HEK293 (cell line): ENCODE data around the gene KLF7.

ENCODE experiments used
- CTCF ChIA-PET: fragments of 350-600 bp; formaldehyde crosslinking; extraction: SDS; loops from one replicate; lab custom pipeline; 2021; ENCODE audit warnings: antibody characterized with exemption; lab: Yijun Ruan, JAX
- POLR2A ChIA-PET: fragments of 300-600 bp; formaldehyde crosslinking; extraction: SDS; loops from one replicate; lab custom pipeline; 2020; ENCODE audit warnings: antibody characterized with exemption, inconsistent platforms; lab: Yijun Ruan, JAX
- H3K27ac ChIP-seq: fragments of 200-500 bp; sonication (Bioruptor generic); 2 replicates; pipeline ENCODE4 v1.5.1; 2014; ENCODE audit warnings: low read depth, low read length, control low read depth, inconsistent platforms; ENCODE audit errors: extremely low read depth
- H3K36me3 ChIP-seq, 2 experiments: fragments of 200-500 bp in 1 of 2; sonication (Bioruptor generic) in 1 of 2; 1 replicate in 1 of 2; 2 replicates in 1 of 2; pipeline ENCODE4 v1.5.1; 2014 to 2017; ENCODE audit warnings: inconsistent platforms in 2 of 2, low read length in 2 of 2; ENCODE audit not compliant: control insufficient read depth in 2 of 2, insufficient read depth in 1 of 2
- H3K4me1 ChIP-seq: fragments of 200-500 bp; sonication (Bioruptor generic); 2 replicates; pipeline ENCODE4 v1.5.1; 2014; ENCODE audit warnings: mild to moderate bottlenecking, low read length, inconsistent platforms; ENCODE audit not compliant: control insufficient read depth, insufficient read depth
- H3K4me3 ChIP-seq: 2 replicates; pipeline ENCODE4 v1.5.1; 2011; ENCODE audit warnings: low read depth, mild to moderate bottlenecking, control low read depth, low read length, moderate library complexity
- H3K9me3 ChIP-seq: fragments of 200-500 bp; sonication (Bioruptor generic); 2 replicates; pipeline ENCODE4 v1.5.1; 2014; ENCODE audit warnings: low read depth, low read length, inconsistent platforms; ENCODE audit not compliant: control insufficient read depth, insufficient read depth
- KLF10 ChIP-seq: fragments of 450-650 bp; IDR thresholded peaks from 2 replicates; pipeline ENCODE4 v1.5.1; 2018; ENCODE audit warnings: missing biosample characterization, mild to moderate bottlenecking, missing genetic modification characterization
- KLF8 ChIP-seq: fragments of 450-650 bp; formaldehyde crosslinking; IDR thresholded peaks from 2 replicates; pipeline ENCODE4 v1.5.1; 2016; ENCODE audit warnings: missing biosample characterization, missing genetic modification characterization
- YY1 ChIP-seq: fragments of 450-650 bp; formaldehyde crosslinking; IDR thresholded peaks from 2 replicates; pipeline ENCODE4 v1.5.1; 2018; ENCODE audit warnings: missing biosample characterization, missing genetic modification characterization
- ZNF155 ChIP-seq: fragments of 450-650 bp; formaldehyde crosslinking; IDR thresholded peaks from 2 replicates; pipeline ENCODE4 v1.5.1; 2016; ENCODE audit warnings: missing biosample characterization, missing genetic modification characterization
- ZNF335 ChIP-seq: fragments of 450-650 bp; formaldehyde crosslinking; conservative IDR thresholded peaks from 2 replicates; pipeline ENCODE4 v1.5.1; 2016; ENCODE audit warnings: missing biosample characterization, missing genetic modification characterization
- TF ChIP-seq, protein P1 (sequence below): fragments of 450-650 bp; formaldehyde crosslinking; IDR thresholded peaks from 2 replicates; pipeline ENCODE4 v1.5.1; 2016; ENCODE audit warnings: missing biosample characterization, missing genetic modification characterization
- TF ChIP-seq, protein P2 (sequence below): fragments of 450-650 bp; formaldehyde crosslinking; IDR thresholded peaks from 2 replicates; pipeline ENCODE4 v1.5.0; 2017; ENCODE audit warnings: missing biosample characterization, missing genetic modification characterization, borderline replicate concordance
- TF ChIP-seq, protein P3 (sequence below): fragments of 450-650 bp; formaldehyde crosslinking; IDR thresholded peaks from 2 replicates; pipeline ENCODE4 v1.5.1; 2016; ENCODE audit warnings: missing biosample characterization, missing genetic modification characterization
- TF ChIP-seq, protein P4 (sequence below): fragments of 450-650 bp; formaldehyde crosslinking; IDR thresholded peaks from 2 replicates; pipeline ENCODE4 v1.5.1; 2016; ENCODE audit warnings: missing biosample characterization, missing genetic modification characterization
- TF ChIP-seq, protein P5 (sequence below): fragments of 450-650 bp; formaldehyde crosslinking; IDR thresholded peaks from 2 replicates; pipeline ENCODE4 v1.5.1; 2016; ENCODE audit warnings: missing biosample characterization, missing genetic modification characterization
- TF ChIP-seq, protein P6 (sequence below): sonication (generic); formaldehyde crosslinking; IDR thresholded peaks from 2 replicates; pipeline ENCODE4 v1.8.1; 2022; ENCODE audit warnings: mild to moderate bottlenecking, moderate library complexity, missing genetic modification reagents
- TF ChIP-seq, protein P7 (sequence below): fragments of 450-650 bp; formaldehyde crosslinking; conservative IDR thresholded peaks from 2 replicates; pipeline ENCODE4 v1.5.1; 2016; ENCODE audit warnings: low read depth, missing biosample characterization, missing genetic modification characterization

The KLF7 gene

DNA sequence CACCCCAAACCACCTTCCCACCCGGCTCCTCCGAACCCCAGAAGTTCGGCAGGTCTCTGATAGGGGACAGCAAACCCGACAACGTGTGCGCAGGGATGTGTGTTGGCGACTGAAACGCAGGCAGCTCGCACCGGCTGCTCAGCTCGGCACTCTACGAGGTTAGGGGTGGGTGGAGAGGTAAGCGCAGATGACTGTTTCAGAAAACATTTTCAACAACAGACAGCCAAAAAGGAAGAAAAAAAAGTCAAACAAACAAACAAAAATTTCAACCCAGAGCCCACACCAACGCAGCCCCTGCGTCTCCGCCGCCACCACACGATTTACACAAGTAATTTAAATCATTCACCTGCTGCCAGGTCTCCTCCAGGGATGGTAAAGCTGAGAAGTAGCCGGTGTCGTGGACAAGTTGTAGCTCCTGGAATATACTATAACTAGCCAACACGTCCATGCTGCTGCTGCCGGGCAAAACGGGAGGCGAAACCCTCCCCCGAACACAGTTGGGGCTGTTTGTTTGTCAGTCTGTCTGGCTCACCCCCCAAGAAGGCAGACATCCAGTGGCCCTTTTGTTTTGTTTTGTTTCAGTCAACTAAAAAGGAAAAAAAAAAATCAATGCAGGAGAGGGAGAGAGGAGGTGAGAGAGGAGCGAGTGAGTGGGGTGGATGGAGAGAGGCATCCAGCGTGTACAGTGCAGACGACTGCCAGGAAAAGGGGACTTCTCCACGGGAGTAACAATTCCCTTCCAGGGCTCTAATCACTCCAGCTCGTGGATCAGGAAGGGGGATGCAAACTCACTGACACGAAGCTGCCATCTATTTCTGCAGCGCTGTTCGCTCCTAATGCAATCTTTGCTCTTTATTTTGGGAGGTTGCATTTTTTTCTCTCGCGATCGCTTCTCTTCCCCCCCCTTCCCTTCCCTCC, at the start of gene KLF7 (continued):
- TF ChIP-seq, protein P1, sequence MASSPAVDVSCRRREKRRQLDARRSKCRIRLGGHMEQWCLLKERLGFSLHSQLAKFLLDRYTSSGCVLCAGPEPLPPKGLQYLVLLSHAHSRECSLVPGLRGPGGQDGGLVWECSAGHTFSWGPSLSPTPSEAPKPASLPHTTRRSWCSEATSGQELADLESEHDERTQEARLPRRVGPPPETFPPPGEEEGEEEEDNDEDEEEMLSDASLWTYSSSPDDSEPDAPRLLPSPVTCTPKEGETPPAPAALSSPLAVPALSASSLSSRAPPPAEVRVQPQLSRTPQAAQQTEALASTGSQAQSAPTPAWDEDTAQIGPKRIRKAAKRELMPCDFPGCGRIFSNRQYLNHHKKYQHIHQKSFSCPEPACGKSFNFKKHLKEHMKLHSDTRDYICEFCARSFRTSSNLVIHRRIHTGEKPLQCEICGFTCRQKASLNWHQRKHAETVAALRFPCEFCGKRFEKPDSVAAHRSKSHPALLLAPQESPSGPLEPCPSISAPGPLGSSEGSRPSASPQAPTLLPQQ (tag by site-specific recombination) = no peak
- TF ChIP-seq KLF8 (tag by site-specific recombination) = no peak
- TF ChIP-seq YY1 (tag by site-specific recombination) = no peak
- TF ChIP-seq, protein P2, sequence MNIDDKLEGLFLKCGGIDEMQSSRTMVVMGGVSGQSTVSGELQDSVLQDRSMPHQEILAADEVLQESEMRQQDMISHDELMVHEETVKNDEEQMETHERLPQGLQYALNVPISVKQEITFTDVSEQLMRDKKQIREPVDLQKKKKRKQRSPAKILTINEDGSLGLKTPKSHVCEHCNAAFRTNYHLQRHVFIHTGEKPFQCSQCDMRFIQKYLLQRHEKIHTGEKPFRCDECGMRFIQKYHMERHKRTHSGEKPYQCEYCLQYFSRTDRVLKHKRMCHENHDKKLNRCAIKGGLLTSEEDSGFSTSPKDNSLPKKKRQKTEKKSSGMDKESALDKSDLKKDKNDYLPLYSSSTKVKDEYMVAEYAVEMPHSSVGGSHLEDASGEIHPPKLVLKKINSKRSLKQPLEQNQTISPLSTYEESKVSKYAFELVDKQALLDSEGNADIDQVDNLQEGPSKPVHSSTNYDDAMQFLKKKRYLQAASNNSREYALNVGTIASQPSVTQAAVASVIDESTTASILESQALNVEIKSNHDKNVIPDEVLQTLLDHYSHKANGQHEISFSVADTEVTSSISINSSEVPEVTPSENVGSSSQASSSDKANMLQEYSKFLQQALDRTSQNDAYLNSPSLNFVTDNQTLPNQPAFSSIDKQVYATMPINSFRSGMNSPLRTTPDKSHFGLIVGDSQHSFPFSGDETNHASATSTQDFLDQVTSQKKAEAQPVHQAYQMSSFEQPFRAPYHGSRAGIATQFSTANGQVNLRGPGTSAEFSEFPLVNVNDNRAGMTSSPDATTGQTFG = no peak
- TF ChIP-seq ZNF335 (tag by site-specific recombination) = peak; percentile 56
- TF ChIP-seq, protein P3, sequence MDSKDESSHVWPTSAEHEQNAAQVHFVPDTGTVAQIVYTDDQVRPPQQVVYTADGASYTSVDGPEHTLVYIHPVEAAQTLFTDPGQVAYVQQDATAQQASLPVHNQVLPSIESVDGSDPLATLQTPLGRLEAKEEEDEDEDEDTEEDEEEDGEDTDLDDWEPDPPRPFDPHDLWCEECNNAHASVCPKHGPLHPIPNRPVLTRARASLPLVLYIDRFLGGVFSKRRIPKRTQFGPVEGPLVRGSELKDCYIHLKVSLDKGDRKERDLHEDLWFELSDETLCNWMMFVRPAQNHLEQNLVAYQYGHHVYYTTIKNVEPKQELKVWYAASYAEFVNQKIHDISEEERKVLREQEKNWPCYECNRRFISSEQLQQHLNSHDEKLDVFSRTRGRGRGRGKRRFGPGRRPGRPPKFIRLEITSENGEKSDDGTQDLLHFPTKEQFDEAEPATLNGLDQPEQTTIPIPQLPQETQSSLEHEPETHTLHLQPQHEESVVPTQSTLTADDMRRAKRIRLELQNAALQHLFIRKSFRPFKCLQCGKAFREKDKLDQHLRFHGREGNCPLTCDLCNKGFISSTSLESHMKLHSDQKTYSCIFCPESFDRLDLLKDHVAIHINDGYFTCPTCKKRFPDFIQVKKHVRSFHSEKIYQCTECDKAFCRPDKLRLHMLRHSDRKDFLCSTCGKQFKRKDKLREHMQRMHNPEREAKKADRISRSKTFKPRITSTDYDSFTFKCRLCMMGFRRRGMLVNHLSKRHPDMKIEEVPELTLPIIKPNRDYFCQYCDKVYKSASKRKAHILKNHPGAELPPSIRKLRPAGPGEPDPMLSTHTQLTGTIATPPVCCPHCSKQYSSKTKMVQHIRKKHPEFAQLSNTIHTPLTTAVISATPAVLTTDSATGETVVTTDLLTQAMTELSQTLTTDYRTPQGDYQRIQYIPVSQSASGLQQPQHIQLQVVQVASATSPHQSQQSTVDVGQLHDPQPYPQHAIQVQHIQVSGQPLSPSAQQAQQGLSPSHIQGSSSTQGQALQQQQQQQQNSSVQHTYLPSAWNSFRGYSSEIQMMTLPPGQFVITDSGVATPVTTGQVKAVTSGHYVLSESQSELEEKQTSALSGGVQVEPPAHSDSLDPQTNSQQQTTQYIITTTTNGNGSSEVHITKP (tag by site-specific recombination) = peak; percentile 79
- no peak for TF ChIP-seq ZNF155

DNA sequence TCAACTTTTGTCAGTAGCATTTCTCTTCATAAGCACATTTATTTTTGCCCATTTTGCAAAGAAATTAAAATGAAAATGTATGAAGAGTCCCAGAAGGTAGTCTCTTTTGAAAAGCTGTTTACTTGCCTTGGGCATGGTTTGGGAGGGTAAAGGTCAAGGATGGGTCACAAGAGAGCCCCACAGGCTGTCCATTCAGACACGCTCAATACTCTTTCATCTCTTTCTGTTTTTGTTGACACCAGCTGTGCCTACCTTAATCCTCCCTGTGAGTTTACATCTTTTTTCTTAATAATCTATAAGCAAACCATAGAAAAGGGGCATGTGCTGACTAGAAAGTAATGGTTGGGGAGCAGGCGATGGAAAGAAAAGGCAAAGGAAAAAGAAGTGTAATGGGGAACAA, 49.6 kb upstream of the KLF7 start:
- no peaks in the 10 kb centered on the region for H3K4me1 ChIP-seq
- no peak for TF ChIP-seq KLF10
- TF ChIP-seq, protein P4, sequence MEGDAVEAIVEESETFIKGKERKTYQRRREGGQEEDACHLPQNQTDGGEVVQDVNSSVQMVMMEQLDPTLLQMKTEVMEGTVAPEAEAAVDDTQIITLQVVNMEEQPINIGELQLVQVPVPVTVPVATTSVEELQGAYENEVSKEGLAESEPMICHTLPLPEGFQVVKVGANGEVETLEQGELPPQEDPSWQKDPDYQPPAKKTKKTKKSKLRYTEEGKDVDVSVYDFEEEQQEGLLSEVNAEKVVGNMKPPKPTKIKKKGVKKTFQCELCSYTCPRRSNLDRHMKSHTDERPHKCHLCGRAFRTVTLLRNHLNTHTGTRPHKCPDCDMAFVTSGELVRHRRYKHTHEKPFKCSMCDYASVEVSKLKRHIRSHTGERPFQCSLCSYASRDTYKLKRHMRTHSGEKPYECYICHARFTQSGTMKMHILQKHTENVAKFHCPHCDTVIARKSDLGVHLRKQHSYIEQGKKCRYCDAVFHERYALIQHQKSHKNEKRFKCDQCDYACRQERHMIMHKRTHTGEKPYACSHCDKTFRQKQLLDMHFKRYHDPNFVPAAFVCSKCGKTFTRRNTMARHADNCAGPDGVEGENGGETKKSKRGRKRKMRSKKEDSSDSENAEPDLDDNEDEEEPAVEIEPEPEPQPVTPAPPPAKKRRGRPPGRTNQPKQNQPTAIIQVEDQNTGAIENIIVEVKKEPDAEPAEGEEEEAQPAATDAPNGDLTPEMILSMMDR = no peak
- TF ChIP-seq, protein P5, sequence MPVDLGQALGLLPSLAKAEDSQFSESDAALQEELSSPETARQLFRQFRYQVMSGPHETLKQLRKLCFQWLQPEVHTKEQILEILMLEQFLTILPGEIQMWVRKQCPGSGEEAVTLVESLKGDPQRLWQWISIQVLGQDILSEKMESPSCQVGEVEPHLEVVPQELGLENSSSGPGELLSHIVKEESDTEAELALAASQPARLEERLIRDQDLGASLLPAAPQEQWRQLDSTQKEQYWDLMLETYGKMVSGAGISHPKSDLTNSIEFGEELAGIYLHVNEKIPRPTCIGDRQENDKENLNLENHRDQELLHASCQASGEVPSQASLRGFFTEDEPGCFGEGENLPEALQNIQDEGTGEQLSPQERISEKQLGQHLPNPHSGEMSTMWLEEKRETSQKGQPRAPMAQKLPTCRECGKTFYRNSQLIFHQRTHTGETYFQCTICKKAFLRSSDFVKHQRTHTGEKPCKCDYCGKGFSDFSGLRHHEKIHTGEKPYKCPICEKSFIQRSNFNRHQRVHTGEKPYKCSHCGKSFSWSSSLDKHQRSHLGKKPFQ (tag by site-specific recombination) = no peak
- TF ChIP-seq, protein P6, sequence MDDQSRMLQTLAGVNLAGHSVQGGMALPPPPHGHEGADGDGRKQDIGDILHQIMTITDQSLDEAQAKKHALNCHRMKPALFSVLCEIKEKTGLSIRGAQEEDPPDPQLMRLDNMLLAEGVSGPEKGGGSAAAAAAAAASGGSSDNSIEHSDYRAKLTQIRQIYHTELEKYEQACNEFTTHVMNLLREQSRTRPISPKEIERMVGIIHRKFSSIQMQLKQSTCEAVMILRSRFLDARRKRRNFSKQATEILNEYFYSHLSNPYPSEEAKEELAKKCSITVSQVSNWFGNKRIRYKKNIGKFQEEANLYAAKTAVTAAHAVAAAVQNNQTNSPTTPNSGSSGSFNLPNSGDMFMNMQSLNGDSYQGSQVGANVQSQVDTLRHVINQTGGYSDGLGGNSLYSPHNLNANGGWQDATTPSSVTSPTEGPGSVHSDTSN = no peak
- TF ChIP-seq, protein P7, sequence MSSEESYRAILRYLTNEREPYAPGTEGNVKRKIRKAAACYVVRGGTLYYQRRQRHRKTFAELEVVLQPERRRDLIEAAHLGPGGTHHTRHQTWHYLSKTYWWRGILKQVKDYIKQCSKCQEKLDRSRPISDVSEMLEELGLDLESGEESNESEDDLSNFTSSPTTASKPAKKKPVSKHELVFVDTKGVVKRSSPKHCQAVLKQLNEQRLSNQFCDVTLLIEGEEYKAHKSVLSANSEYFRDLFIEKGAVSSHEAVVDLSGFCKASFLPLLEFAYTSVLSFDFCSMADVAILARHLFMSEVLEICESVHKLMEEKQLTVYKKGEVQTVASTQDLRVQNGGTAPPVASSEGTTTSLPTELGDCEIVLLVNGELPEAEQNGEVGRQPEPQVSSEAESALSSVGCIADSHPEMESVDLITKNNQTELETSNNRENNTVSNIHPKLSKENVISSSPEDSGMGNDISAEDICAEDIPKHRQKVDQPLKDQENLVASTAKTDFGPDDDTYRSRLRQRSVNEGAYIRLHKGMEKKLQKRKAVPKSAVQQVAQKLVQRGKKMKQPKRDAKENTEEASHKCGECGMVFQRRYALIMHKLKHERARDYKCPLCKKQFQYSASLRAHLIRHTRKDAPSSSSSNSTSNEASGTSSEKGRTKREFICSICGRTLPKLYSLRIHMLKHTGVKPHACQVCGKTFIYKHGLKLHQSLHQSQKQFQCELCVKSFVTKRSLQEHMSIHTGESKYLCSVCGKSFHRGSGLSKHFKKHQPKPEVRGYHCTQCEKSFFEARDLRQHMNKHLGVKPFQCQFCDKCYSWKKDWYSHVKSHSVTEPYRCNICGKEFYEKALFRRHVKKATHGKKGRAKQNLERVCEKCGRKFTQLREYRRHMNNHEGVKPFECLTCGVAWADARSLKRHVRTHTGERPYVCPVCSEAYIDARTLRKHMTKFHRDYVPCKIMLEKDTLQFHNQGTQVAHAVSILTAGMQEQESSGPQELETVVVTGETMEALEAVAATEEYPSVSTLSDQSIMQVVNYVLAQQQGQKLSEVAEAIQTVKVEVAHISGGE (tag by site-specific recombination) = no peak
- TF ChIP-seq, all 188 proteins: peak for 0
- H3K27ac ChIP-seq = no peak overlapping the region
- ChIA-PET CTCF (no interaction called here), POLR2A (no interaction called here)
- H3K4me3 ChIP-seq = no peak overlapping the region
- no peaks in the 10 kb centered on the region for H3K9me3 ChIP-seq
- no peaks in the 10 kb centered on the region for H3K36me3 ChIP-seq
